H1 (cell line): Measurements from ENCODE around the gene KRT72. TPM values are rescaled to one million over a fixed set of nuclear protein-coding genes. Genes with fewer than 3 reads are reported as not detected.

Source experiments
- RFX5 ChIP-seq: IDR thresholded peaks from 2 replicates; pipeline ENCODE4 v1.6.1; 2011; ENCODE audit warnings: low read depth, low read length, improper control_type of control experiment, borderline replicate concordance
- polyA plus RNA-seq, 7 experiments: library from polyadenylated mRNA; depleted of rRNA in 3 of 7; stranded (reverse) in 5 of 7; unstranded in 2 of 7; fragments of >200 nt in 5 of 7; fragments of 200-250 nt in 2 of 7; gene quantifications; 1 replicate in 5 of 7; 2 replicates in 1 of 7; 4 replicates in 1 of 7; pipeline versions ENCODE4 v1.2.1 to v1.2.3, GENCODE V29; 2011 to 2013; ENCODE audit warnings: missing spikeins in 2 of 7, mixed read lengths in 2 of 7
- total RNA-seq: library from RNA; stranded (reverse); fragmentation: NEBNext Ultra II Directional; extraction: Animal tissue kit (Norgen Biotek cat#: 25700); gene quantifications from 2 replicates; pipeline ENCODE4 v1.2.1, GENCODE V29; 2021
- TF ChIP-seq, protein P1 (sequence below): IDR thresholded peaks from 2 replicates; pipeline ENCODE4 v1.6.1; 2012; ENCODE audit warnings: inconsistent platforms

KRT72 gene
- total and polyA plus RNA-seq, 2 of the 8 experiments (the other 6 are each of a cell fraction or from before 2014, with no cell fraction given) = not detected

DNA sequence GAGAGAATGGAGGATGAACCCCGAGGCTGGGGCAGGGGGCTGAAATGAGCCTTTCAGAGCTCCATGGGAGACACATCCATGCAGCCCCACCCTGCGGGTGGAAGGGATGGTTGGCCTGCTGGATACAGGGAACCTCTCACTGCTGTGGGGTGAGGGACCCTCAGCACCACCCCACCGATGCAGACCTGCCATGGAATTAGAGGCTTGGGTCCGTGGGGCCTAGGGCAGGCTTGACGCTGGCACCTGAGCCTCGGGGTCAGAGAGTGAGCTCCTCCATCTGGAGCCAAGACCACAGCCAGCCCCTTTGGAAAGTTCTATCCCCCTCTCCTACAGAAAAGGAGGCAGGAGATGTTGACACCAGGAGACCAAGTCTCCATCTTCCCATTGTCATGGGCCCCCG lies 20.2 kb downstream of the KRT72 start (continued):
- TF ChIP-seq, protein P1, sequence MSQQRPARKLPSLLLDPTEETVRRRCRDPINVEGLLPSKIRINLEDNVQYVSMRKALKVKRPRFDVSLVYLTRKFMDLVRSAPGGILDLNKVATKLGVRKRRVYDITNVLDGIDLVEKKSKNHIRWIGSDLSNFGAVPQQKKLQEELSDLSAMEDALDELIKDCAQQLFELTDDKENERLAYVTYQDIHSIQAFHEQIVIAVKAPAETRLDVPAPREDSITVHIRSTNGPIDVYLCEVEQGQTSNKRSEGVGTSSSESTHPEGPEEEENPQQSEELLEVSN = no peak
- no peak for TF ChIP-seq RFX5
